ENCODE measurements around the gene KLF11.

Gene KLF11

DNA sequence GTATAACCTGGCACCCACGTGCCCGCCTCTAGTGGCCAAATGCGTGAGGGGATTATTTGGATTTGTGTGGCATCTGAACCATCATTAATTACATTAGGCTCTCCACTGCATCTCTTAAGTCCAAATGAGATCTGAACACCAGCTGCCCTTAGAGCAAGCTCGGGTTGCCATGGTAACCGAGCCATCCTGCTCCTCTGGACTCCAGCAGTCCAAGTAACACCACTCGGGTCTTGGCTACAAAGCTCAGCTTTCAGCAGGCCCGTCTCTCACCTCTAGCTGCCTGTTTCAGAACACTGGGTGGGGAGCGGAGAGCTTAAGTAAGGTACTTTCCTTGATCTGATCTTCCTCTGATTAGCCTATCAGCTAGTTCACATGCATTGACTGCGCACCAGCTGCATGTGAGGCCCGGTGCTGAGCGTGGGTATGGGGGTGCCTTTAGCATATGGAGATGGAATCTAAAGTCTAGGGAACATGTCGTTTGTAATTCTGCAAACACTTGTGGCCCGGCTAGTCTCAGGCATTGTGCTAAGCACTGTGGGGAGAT lies 51.0 kb downstream of the KLF11 start:
- in situ Hi-C loops (cut with HindIII; ENCODE audit: low sequenced_read_pairs) = no loop called here
- no peak for DNase-seq (ENCODE audit: low read depth)
- H3K4me3 ChIP-seq (ENCODE audit: low read depth, low read length) = no peak overlapping the region
- TF ChIP-seq, protein P1, sequence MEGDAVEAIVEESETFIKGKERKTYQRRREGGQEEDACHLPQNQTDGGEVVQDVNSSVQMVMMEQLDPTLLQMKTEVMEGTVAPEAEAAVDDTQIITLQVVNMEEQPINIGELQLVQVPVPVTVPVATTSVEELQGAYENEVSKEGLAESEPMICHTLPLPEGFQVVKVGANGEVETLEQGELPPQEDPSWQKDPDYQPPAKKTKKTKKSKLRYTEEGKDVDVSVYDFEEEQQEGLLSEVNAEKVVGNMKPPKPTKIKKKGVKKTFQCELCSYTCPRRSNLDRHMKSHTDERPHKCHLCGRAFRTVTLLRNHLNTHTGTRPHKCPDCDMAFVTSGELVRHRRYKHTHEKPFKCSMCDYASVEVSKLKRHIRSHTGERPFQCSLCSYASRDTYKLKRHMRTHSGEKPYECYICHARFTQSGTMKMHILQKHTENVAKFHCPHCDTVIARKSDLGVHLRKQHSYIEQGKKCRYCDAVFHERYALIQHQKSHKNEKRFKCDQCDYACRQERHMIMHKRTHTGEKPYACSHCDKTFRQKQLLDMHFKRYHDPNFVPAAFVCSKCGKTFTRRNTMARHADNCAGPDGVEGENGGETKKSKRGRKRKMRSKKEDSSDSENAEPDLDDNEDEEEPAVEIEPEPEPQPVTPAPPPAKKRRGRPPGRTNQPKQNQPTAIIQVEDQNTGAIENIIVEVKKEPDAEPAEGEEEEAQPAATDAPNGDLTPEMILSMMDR (IDR thresholded peaks at IDR 0.05; ENCODE audit: low read depth, low read length, missing control alignments) = no peak

DNA sequence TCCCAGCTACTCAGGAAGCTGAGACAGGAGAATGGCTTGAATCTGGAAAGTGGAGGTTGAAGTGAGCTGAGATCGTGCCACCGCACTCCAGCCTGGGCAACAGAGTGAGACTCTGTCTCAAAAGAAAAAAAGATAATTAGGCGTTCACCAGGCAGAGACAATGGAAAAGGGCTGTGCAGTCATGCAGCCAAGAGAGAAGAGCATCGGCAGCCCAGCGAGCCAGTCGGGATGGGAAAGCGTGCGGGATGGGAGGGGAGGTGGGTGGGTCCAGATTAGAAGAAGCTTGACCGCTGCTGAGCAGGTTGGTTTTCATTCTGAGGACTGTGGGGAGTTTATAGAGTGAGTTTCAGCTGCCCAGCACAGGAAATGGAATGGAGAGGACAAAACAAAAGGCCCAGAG lies 51.8 kb downstream of the KLF11 start:
- DNase-seq (ENCODE audit: low read depth) = no peak
- TF ChIP-seq, protein P1 (IDR thresholded peaks at IDR 0.05; ENCODE audit: low read depth, low read length, missing control alignments) = no peak
- in situ Hi-C loops (cut with HindIII; ENCODE audit: low sequenced_read_pairs) = no loop called here
- H3K4me3 ChIP-seq (ENCODE audit: low read depth, low read length) = no peak overlapping the region

DNA sequence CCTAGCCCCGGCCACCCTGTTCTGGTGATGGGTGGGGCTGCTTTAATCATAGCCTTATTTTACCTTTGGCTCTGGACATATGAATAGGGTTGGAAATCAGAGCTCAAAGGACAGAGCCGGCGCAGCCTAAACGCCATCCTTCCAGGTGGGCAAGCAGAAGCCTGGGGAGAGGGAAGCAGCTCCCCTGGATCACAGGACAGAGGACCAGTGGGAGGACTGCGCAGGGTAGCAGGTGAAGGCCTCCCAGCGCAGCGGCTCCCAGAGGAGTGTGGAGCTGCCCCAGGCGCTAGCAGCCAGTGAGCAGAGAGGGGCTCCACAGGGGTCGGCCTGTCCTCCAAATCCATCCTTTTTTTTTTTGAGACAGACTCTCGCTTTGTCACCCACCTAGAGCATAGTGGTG lies 53.3 kb downstream of the KLF11 start:
- H3K4me3 ChIP-seq (ENCODE audit: low read depth, low read length) = no peak overlapping the region
- DNase-seq (ENCODE audit: low read depth) = no peak
- TF ChIP-seq, protein P1 (IDR thresholded peaks at IDR 0.05; ENCODE audit: low read depth, low read length, missing control alignments) = no peak
- in situ Hi-C loops (cut with HindIII; ENCODE audit: low sequenced_read_pairs) = no loop called here

DNA sequence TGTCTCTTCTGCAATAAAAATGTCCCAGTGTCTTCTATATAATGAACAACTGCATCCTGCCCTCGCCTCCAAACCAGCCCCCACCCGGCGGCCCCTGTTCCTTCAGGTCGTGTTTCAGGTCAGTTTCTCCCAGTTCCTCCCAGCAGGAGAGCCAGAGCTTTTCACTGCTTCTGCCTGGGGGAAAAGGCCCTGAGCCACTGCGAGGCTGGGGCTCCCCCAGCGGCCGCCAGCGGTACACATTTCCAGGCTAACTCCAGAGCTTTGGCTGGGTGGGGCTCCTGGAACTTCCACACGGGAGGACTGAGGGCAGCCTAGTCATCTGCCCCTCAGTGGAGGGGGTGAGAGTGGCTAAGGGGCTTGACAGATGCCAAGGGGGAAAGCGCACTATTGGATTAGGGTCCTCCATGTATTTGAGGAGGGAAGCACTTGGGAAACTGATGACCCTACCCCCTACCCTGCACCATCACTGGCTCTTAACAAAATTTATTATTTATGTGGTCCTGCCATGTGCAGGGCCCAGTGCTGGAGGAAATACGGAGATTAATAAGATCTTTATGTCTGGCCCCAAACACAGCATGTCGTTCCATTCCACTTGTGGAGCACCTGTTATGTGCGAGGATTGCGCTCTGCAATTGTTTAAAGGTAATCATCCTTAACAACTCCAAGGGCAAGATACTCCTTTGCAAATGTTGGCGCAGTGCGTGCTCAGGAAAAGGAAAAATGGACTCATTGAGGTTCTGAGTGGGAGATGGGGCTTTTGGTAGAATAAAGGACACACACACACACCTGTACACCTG lies 54.2 kb downstream of the KLF11 start:
- in situ Hi-C loops (cut with HindIII; ENCODE audit: low sequenced_read_pairs) = no loop called here
- TF ChIP-seq, protein P1 (IDR thresholded peaks at IDR 0.05; ENCODE audit: low read depth, low read length, missing control alignments) = peak; percentile 97
- H3K4me3 ChIP-seq (ENCODE audit: low read depth, low read length) = no peak overlapping the region
- no peak for DNase-seq (ENCODE audit: low read depth)

DNA sequence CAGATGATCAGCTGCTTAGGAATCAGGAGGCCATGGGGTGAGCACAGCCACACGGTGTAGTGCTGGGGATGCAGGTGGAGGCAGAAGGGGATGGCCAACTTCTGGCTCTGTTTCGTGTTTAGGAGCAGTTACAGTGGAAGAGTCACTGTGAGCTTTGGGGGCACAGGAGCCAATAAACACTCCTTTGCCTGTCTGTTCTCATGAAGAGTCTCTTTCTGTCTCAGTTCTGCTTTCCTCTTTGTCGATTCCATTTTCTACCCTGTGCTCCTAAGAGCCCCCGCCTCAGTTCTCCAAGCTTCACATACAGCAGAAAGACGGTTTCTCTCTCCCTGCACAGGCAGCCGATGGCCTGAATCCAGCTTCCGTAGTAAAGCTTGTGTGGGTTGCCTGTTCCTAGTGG lies 58.1 kb downstream of the KLF11 start:
- TF ChIP-seq, protein P1 (IDR thresholded peaks at IDR 0.05; ENCODE audit: low read depth, low read length, missing control alignments) = no peak
- DNase-seq (ENCODE audit: low read depth) = no peak
- H3K4me3 ChIP-seq (ENCODE audit: low read depth, low read length) = no peak overlapping the region
- in situ Hi-C loops (cut with HindIII; ENCODE audit: low sequenced_read_pairs) = no loop called here

DNA sequence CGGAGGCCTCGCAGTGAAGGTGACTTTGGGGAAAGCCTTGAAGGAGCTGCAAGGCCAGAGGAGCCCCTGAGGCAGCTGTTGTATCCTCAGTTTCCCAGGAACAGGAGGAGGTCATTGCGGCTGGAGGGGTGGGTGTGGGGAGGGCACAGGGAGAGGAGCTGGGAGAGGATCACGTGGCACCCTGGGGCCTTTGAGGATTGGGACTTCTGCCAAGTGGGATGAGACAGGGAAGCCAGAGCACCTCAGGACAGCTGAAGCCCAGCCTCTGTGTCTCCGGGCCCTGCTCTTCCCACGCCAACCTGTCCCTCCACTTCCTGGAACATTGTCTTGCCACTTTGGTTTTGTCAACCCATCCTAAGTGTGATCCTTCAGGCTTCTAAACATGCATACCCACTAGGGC lies 59.8 kb downstream of the KLF11 start:
- DNase-seq (ENCODE audit: low read depth) = no peak
- in situ Hi-C loops (cut with HindIII; ENCODE audit: low sequenced_read_pairs) = no loop called here
- H3K4me3 ChIP-seq (ENCODE audit: low read depth, low read length) = no peak overlapping the region
- TF ChIP-seq, protein P1 (IDR thresholded peaks at IDR 0.05; ENCODE audit: low read depth, low read length, missing control alignments) = no peak
